H9 (cell line): ENCODE results near the gene DNER. TPM values are rescaled to one million over a fixed set of nuclear protein-coding genes. Genes with fewer than 3 reads are reported as not detected.

Source experiments
- DNase-seq: peaks from one replicate; pipeline ENCODE4 v3.0.0-alpha.2; 2017
- H2AFZ ChIP-seq: one replicate; pipeline ENCODE4 v1.6.1; 2013; ENCODE audit warnings: mild to moderate bottlenecking, low read length, control low read depth, moderate library complexity
- H2AK5ac ChIP-seq: 2 replicates; pipeline ENCODE4 v1.6.1; 2013; ENCODE audit warnings: low read length, control low read depth, mixed read lengths; ENCODE audit not compliant: insufficient read length
- H2BK120ac ChIP-seq: one replicate; pipeline ENCODE4 v1.6.1; 2013; ENCODE audit warnings: low read depth, mild to moderate bottlenecking, low read length, control low read depth, inconsistent platforms; ENCODE audit not compliant: poor library complexity, severe bottlenecking
- H2BK12ac ChIP-seq: 2 replicates; pipeline ENCODE4 v1.6.1; 2013; ENCODE audit warnings: low read length, control low read depth, mixed read lengths, low read depth; ENCODE audit not compliant: insufficient read length
- H2BK15ac ChIP-seq: 2 replicates; pipeline ENCODE4 v1.6.1; 2013; ENCODE audit warnings: low read depth, low read length, control low read depth
- H2BK20ac ChIP-seq: one replicate; pipeline ENCODE4 v1.6.1; 2013; ENCODE audit warnings: low read depth, mild to moderate bottlenecking, low read length, control low read depth, inconsistent platforms; ENCODE audit not compliant: poor library complexity, severe bottlenecking
- H2BK5ac ChIP-seq: 2 replicates; pipeline ENCODE4 v1.6.1; 2013; ENCODE audit warnings: low read length, control low read depth, mixed read lengths; ENCODE audit not compliant: insufficient read length
- H3K14ac ChIP-seq: 2 replicates; pipeline ENCODE4 v1.6.1; 2013; ENCODE audit warnings: low read length, control low read depth; ENCODE audit not compliant: insufficient read depth
- H3K18ac ChIP-seq: 2 replicates; pipeline ENCODE4 v1.6.1; 2013; ENCODE audit warnings: low read depth, mild to moderate bottlenecking, mixed read lengths, low read length, control low read depth; ENCODE audit not compliant: insufficient read length
- H3K23ac ChIP-seq: 2 replicates; pipeline ENCODE4 v1.6.1; 2013; ENCODE audit warnings: low read length, control low read depth, mixed read lengths, low read depth; ENCODE audit not compliant: insufficient read length
- H3K23me2 ChIP-seq: 2 replicates; pipeline ENCODE4 v1.6.1; 2013; ENCODE audit warnings: low read depth, mild to moderate bottlenecking, mixed read lengths, low read length, control low read depth; ENCODE audit not compliant: insufficient read length, poor library complexity, severe bottlenecking
- H3K27ac ChIP-seq: 2 replicates; pipeline ENCODE4 v1.5.1; 2013; ENCODE audit warnings: low read length, control low read depth, mixed read lengths, low read depth; ENCODE audit not compliant: insufficient read length
- H3K27me3 ChIP-seq: 2 replicates; pipeline ENCODE4 v1.6.1; 2013; ENCODE audit warnings: low read length, control low read depth, inconsistent platforms; ENCODE audit not compliant: insufficient read depth
- H3K4ac ChIP-seq: 2 replicates; pipeline ENCODE4 v1.6.1; 2013; ENCODE audit warnings: low read depth, mild to moderate bottlenecking, control low read depth, inconsistent platforms, low read length, moderate library complexity
- H3K4me1 ChIP-seq: 2 replicates; pipeline ENCODE4 v1.6.1; 2013; ENCODE audit warnings: low read length, control low read depth, inconsistent platforms; ENCODE audit not compliant: insufficient read depth
- H3K4me2 ChIP-seq: 2 replicates; pipeline ENCODE4 v1.6.1; 2013; ENCODE audit warnings: low read length, control low read depth, mixed read lengths; ENCODE audit not compliant: insufficient read length, insufficient read depth
- H3K56ac ChIP-seq: 2 replicates; pipeline ENCODE4 v1.6.1; 2013; ENCODE audit warnings: low read depth, mild to moderate bottlenecking, mixed read lengths, low read length, control low read depth; ENCODE audit not compliant: insufficient read length
- H3K79me1 ChIP-seq: 2 replicates; pipeline ENCODE4 v1.6.1; 2013; ENCODE audit warnings: low read depth, mild to moderate bottlenecking, moderate library complexity, low read length, control low read depth, inconsistent platforms; ENCODE audit not compliant: insufficient read depth, poor library complexity, severe bottlenecking
- H3K79me2 ChIP-seq: 2 replicates; pipeline ENCODE4 v1.6.1; 2013; ENCODE audit warnings: low read length, control low read depth, inconsistent platforms; ENCODE audit not compliant: insufficient read depth
- H3K9ac ChIP-seq: 2 replicates; pipeline ENCODE4 v1.6.1; 2013; ENCODE audit warnings: low read length, control low read depth, mixed read lengths; ENCODE audit not compliant: insufficient read length; ENCODE audit errors: extremely low read depth
- H3K9me3 ChIP-seq: one replicate; pipeline ENCODE4 v1.6.1; 2013; ENCODE audit warnings: low read depth, low read length, inconsistent platforms; ENCODE audit not compliant: control insufficient read depth
- H3T11ph ChIP-seq: one replicate; pipeline ENCODE4 v1.6.1; 2013; ENCODE audit warnings: mild to moderate bottlenecking, low read length, control low read depth, inconsistent platforms
- H4K20me1 ChIP-seq: one replicate; pipeline ENCODE4 v1.6.1; 2013; ENCODE audit not compliant: control insufficient read depth, insufficient read length, insufficient read depth
- H4K5ac ChIP-seq: 2 replicates; pipeline ENCODE4 v1.6.1; 2013; ENCODE audit warnings: low read depth, mild to moderate bottlenecking, mixed read lengths, low read length, control low read depth; ENCODE audit not compliant: insufficient read length
- H4K8ac ChIP-seq: replicated peaks from 2 replicates; pipeline ENCODE4 v1.6.1; 2013; ENCODE audit warnings: low read length, control low read depth, mixed read lengths, low read depth; ENCODE audit not compliant: insufficient read length
- H4K91ac ChIP-seq: 2 replicates; pipeline ENCODE4 v1.6.1; 2013; ENCODE audit warnings: low read depth, mild to moderate bottlenecking, moderate library complexity, mixed read lengths, low read length, control low read depth; ENCODE audit not compliant: insufficient read length
- H3K27ac Mint-ChIP-seq, 3 experiments: 2 replicates in 2 of 3; 3 replicates in 1 of 3; pipeline ENCODE4 v1.8.0; 2020 to 2021; ENCODE audit warnings: mixed read lengths in 3 of 3, mild to moderate bottlenecking in 1 of 3, moderate library complexity in 1 of 3
- H3K27me3 Mint-ChIP-seq: 2 replicates; pipeline ENCODE4 v1.8.0; 2021; ENCODE audit warnings: low read depth, mild to moderate bottlenecking, moderate library complexity, mixed read lengths
- H3K36me3 Mint-ChIP-seq, 3 experiments: 2 replicates in 2 of 3; 3 replicates in 1 of 3; pipeline ENCODE4 v1.8.0; 2020 to 2021; ENCODE audit warnings: low read depth in 3 of 3, mixed read lengths in 3 of 3; ENCODE audit not compliant: insufficient read depth in 1 of 3
- H3K4me1 Mint-ChIP-seq, 2 experiments: 2 replicates each; pipeline ENCODE4 v1.8.0; 2020; ENCODE audit warnings: mixed read lengths in 2 of 2
- H3K4me3 Mint-ChIP-seq, 2 experiments: 2 replicates in 1 of 2; 3 replicates in 1 of 2; pipeline ENCODE4 v1.8.0; 2020 to 2021; ENCODE audit warnings: mild to moderate bottlenecking in 2 of 2, mixed read lengths in 2 of 2, moderate library complexity in 1 of 2
- H3K9me3 Mint-ChIP-seq, 2 experiments: 2 replicates in 1 of 2; 3 replicates in 1 of 2; pipeline ENCODE4 v1.8.0; 2020; ENCODE audit warnings: mild to moderate bottlenecking in 2 of 2, mixed read lengths in 2 of 2, moderate library complexity in 1 of 2
- CTCF ChIP-seq: fragments of 200-600 bp; sonication (generic); conservative IDR thresholded peaks from 3 replicates; pipeline ENCODE4 v1.8.0; 2021; ENCODE audit warnings: antibody characterized with exemption, mild to moderate bottlenecking
- WGBS: extraction: QIAGEN DNeasy Blood & Tissue Kit; methylation state at CpG from one replicate; pipeline ENCODE4 v1.1.7; 2013; ENCODE audit warnings: missing lambda C conversion rate, low lambda C conversion rate, mixed read lengths; ENCODE audit not compliant: insufficient read length; ENCODE audit errors: extremely low coverage; 5-methylcytosine and 5-hydroxymethylcytosine counted together
- total RNA-seq: library from RNA; stranded (reverse); gene quantifications from 2 replicates; pipeline ENCODE4 v1.2.1, GENCODE V29; 2021

DNER gene
- total RNA-seq, 1 experiment from 2014 or later = 1.0 TPM

- H2AFZ ChIP-seq = no peak overlapping the region
Observed at GRCh38 chr2:229342376-229342775, 372.0 kb downstream of the DNER start.

More at GRCh38 chr2:229342376-229342775, 372.0 kb downstream of the DNER start:
- no peak overlapping the region for H3K9ac ChIP-seq
- no peak overlapping the region for H2BK12ac ChIP-seq
- H3K27ac ChIP-seq = no peak overlapping the region
- H3K14ac ChIP-seq = no peak overlapping the region
- H3K4me2 ChIP-seq = no peak overlapping the region
- no CpG with 5 or more reads among the region's 4 CpGs for WGBS
- no peak overlapping the region for H3K18ac ChIP-seq
- H3K9me3 ChIP-seq = no peaks in the 10 kb centered on the region
- H2BK20ac ChIP-seq = no peak overlapping the region
- Mint-ChIP-seq H3K4me3 (no peak overlapping the region), H3K9me3 (no peaks in the 10 kb centered on the region), H3K36me3 (no peaks in the 10 kb centered on the region), H3K27me3 (no peaks in the 10 kb centered on the region), H3K4me1 (no peaks in the 10 kb centered on the region), H3K27ac (no peak overlapping the region)
- no peaks in the 10 kb centered on the region for H4K20me1 ChIP-seq
- no peak overlapping the region for H3T11ph ChIP-seq
- no peak overlapping the region for H4K8ac ChIP-seq
- H4K5ac ChIP-seq = no peak overlapping the region
- no peak overlapping the region for H3K23ac ChIP-seq
- no peak overlapping the region for H2BK5ac ChIP-seq
- no peak overlapping the region for H4K91ac ChIP-seq
- peak; percentile 86 for TF ChIP-seq CTCF
- DNase-seq = peak; percentile 74
- H3K79me1 ChIP-seq = no peaks in the 10 kb centered on the region
- H3K23me2 ChIP-seq = no peaks in the 10 kb centered on the region
- H3K27me3 ChIP-seq = no peaks in the 10 kb centered on the region
- no peaks in the 10 kb centered on the region for H3K4me1 ChIP-seq
- no peaks in the 10 kb centered on the region for H3K79me2 ChIP-seq
- H3K4ac ChIP-seq = no peak overlapping the region
- H3K56ac ChIP-seq = no peak overlapping the region
- no peak overlapping the region for H2BK120ac ChIP-seq
- no peak overlapping the region for H2BK15ac ChIP-seq
- H2AK5ac ChIP-seq = no peak overlapping the region
